HL-60 (cell line): ENCODE measurements around the gene FGGY.

Experiments
- DNase-seq, 2 experiments: peaks; one replicate each; pipeline ENCODE4 v3.0.0-alpha.2; 2010 to 2020; ENCODE audit warnings: low read depth in 1 of 2, low spot score in 1 of 2
- H3K27ac ChIP-seq: fragments of 250-450 bp; sonication (Bioruptor Pico); replicated peaks from 2 replicates; pipeline ENCODE4 v1.5.1; 2020; ENCODE audit warnings: mild to moderate bottlenecking, moderate library complexity
- H3K27me3 ChIP-seq: fragments of 250-450 bp; sonication (Bioruptor Pico); 2 replicates; pipeline ENCODE4 v1.5.1; 2021; ENCODE audit warnings: mild to moderate bottlenecking, moderate library complexity; ENCODE audit not compliant: insufficient read depth, poor library complexity, severe bottlenecking
- H3K4me3 ChIP-seq: replicated peaks from 2 replicates; pipeline ENCODE4 v1.5.1; 2011; ENCODE audit warnings: mild to moderate bottlenecking, control low read depth, low read length; ENCODE audit not compliant: insufficient read depth
- GABPA ChIP-seq: IDR thresholded peaks from 2 replicates; pipeline ENCODE4 v1.6.1; 2012; ENCODE audit warnings: low read depth
- POLR2AphosphoS5 ChIP-seq: IDR thresholded peaks from 2 replicates; pipeline ENCODE4 v1.6.1; 2012; ENCODE audit warnings: low read depth
- SPI1 ChIP-seq: IDR thresholded peaks from 2 replicates; pipeline ENCODE4 v1.6.1; 2012; ENCODE audit warnings: low read depth, mild to moderate bottlenecking, borderline replicate concordance
- TF ChIP-seq, protein P1 (sequence below): IDR thresholded peaks from one replicate; pipeline ENCODE4 v1.5.1; 2011; ENCODE audit warnings: low read length, control low read depth, inconsistent platforms; ENCODE audit not compliant: insufficient read depth
- TF ChIP-seq, protein P2 (sequence below): IDR thresholded peaks from 2 replicates; pipeline ENCODE4 v1.6.1; 2012; ENCODE audit warnings: low read depth; ENCODE audit not compliant: insufficient replicate concordance

Gene FGGY

DNA sequence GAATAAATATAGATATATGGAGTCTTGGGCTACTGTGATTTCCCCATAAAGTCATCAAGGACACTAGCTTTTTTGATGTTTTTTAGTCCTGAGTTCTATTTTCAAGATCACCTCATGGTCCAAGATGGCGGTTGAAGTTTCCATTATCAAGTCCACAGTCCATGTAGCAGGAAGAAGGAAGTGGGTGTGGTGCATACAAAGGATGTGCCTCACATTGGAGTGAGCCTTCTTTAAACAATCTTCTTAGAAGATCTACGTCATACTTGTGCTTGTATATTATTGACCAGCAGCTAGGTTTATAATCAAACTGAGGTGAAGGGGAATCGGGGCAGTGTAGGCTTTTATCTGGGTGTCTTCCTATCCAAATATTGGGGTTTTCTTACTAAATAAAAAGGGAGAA is 93.4 kb downstream of the FGGY start:
- Histone ChIP-seq H3K4me3 (no peak overlapping the region), H3K27me3 (no peaks in the 10 kb centered on the region), H3K27ac (no peak overlapping the region)
- DNase-seq = no peak
- TF ChIP-seq SPI1 = 0 out of 2 replicates have a peak, but pooled peaks have one; percentile 15
- TF ChIP-seq POLR2AphosphoS5 = no peak

DNA sequence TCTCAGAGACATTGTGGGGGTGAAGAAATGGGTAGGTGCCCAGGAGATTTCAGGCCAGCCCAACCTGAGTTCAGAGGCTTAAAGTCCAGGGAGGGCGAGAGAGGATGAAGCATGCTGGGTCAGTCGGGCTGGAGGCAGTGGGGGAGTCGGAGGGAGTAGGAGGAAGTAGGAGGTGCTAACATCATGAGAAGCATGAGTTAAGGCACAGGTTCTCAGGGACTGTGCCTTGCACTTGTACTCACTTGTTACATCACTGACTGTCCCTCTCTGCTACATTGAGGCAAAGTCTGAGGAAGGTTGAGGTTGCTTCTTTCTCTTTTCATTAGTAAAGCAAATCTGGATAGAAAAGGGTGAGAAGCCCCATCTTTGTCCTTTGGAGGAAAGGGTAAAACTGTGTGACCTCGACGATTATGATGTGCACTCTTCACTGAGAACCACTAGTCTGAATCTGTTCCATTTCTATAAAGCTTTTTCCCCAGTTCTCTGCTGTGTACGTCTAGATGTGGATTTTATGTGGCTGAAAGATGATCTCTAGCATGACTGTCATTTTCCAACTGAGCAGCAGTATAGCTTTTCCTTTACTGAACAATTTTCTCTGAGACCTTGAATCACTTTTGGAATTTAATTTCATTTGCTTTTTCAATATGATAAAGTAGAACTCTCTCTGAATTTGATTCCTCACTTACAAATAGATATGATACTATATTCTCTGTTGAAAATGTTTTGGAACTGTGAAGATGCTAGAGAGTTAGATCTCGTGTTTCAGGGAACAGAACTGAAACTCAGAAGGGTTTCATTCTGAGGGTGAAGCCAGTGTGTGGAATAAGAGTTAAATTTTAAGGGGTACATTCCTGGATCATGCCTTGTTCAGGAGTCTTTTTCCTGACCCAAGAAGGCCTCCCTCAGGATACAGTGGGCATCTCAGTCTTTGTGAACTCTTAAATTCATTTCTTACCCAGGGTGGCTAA is 94.6 kb downstream of the FGGY start:
- TF ChIP-seq GABPA (no peak), POLR2AphosphoS5 (no peak), SPI1 (no peak)
- TF ChIP-seq, protein P1, sequence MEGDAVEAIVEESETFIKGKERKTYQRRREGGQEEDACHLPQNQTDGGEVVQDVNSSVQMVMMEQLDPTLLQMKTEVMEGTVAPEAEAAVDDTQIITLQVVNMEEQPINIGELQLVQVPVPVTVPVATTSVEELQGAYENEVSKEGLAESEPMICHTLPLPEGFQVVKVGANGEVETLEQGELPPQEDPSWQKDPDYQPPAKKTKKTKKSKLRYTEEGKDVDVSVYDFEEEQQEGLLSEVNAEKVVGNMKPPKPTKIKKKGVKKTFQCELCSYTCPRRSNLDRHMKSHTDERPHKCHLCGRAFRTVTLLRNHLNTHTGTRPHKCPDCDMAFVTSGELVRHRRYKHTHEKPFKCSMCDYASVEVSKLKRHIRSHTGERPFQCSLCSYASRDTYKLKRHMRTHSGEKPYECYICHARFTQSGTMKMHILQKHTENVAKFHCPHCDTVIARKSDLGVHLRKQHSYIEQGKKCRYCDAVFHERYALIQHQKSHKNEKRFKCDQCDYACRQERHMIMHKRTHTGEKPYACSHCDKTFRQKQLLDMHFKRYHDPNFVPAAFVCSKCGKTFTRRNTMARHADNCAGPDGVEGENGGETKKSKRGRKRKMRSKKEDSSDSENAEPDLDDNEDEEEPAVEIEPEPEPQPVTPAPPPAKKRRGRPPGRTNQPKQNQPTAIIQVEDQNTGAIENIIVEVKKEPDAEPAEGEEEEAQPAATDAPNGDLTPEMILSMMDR = no peak
- TF ChIP-seq, protein P2, sequence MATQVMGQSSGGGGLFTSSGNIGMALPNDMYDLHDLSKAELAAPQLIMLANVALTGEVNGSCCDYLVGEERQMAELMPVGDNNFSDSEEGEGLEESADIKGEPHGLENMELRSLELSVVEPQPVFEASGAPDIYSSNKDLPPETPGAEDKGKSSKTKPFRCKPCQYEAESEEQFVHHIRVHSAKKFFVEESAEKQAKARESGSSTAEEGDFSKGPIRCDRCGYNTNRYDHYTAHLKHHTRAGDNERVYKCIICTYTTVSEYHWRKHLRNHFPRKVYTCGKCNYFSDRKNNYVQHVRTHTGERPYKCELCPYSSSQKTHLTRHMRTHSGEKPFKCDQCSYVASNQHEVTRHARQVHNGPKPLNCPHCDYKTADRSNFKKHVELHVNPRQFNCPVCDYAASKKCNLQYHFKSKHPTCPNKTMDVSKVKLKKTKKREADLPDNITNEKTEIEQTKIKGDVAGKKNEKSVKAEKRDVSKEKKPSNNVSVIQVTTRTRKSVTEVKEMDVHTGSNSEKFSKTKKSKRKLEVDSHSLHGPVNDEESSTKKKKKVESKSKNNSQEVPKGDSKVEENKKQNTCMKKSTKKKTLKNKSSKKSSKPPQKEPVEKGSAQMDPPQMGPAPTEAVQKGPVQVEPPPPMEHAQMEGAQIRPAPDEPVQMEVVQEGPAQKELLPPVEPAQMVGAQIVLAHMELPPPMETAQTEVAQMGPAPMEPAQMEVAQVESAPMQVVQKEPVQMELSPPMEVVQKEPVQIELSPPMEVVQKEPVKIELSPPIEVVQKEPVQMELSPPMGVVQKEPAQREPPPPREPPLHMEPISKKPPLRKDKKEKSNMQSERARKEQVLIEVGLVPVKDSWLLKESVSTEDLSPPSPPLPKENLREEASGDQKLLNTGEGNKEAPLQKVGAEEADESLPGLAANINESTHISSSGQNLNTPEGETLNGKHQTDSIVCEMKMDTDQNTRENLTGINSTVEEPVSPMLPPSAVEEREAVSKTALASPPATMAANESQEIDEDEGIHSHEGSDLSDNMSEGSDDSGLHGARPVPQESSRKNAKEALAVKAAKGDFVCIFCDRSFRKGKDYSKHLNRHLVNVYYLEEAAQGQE = no peak
- no peaks in the 10 kb centered on the region for H3K27me3 ChIP-seq
- H3K27ac ChIP-seq = no peak overlapping the region
- no peak overlapping the region for H3K4me3 ChIP-seq
- DNase-seq = no peak

DNA sequence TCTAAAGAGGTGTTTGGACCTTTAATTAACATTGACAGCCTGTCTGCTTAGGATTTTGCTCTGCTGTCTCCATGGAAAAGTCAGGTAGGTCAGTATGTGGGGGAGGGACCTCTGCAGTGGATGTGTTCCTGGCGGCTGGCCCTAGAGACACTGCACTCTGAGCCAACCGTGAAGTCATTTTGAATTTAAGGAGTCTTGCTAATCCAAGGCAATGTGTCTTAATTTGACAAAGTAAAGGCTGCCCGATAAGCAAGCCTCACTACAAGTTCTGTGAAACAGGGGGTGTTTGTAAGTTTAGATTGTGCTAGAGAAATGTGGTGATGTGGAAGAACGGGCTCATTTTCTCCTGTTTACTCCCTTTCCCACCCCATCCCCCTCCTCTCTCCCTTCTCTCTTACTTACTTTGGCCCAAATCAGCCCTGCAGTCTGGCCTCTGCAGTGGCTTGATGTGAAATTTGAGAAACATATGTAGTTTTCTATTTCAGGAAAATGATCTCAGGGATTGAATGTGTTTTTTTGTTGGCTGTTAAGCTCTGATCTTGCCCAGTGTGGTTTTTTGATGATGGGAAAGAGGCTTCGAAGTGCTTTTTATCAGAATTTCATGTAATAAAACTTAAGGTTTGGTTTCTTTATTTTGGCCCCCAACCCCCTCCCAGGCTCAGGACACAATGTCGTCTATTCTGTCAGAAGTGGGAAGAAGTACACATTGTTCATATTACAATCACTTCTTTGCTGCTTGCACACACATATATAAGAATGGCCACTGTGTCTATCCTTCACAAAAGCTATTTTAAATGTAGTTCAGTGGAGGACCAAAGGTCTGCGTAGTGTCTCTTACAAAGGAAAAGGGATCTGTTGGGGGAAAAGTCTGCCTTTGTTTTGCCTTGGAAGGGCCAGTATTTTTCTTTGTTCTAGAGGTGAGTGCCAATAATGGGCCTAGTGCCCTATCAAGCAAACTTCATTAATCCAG is 96.6 kb downstream of the FGGY start:
- no peak overlapping the region for H3K4me3 ChIP-seq
- TF ChIP-seq GABPA (no peak), POLR2AphosphoS5 (no peak), SPI1 (no peak)
- TF ChIP-seq, protein P2 = no peak
- no peak for DNase-seq
- H3K27ac ChIP-seq = no peak overlapping the region
- H3K27me3 ChIP-seq = no peaks in the 10 kb centered on the region

DNA sequence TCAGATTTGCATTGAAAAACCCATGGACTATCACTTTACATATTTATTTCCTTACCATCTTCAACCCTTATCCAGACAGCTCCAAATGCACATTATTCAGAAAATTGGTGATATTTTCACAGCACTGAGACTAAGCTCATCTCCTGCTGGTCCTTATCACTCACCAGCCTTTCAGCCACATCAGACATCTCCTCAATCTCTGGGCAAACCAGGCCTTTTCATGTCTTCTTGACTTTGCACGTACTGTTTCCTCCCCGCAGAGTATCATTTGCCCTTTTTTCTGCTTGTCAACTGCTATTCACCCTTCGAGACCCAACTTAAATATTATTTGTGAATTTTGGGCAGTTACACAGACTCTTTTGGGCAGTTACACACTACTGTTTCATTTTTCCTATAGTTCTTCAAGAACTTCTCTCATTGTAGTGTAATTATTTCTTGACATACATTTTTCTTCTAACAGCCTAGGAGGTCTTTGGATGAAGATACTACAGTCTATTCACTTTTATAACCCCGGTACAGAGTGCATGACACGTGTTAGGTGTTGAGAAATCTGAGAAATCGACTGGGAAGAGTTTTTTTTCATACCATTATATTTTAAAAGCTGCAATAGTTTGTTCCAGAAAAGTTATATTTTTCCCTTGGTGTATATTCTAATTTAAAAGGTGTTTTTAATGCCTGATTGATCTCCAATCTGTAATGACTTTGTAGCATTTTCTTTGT is 98.0 kb downstream of the FGGY start:
- Histone ChIP-seq H3K27me3 (no peaks in the 10 kb centered on the region), H3K27ac (no peak overlapping the region), H3K4me3 (no peak overlapping the region)
- no peak for TF ChIP-seq POLR2AphosphoS5
- no peak for TF ChIP-seq GABPA
- TF ChIP-seq SPI1 = no peak
- TF ChIP-seq, protein P2 = no peak
- TF ChIP-seq, protein P1 = no peak
- no peak for DNase-seq
